ENCODE results near the gene CYSTM1. TPM values are rescaled to one million over a fixed set of nuclear protein-coding genes. Genes with fewer than 3 reads are reported as not detected.
A peak's percentile ranks its signal among the peaks of the same experiment; 100 is the strongest.

The CYSTM1 gene
- total RNA-seq, 4 donors from 2014 or later = 304 to 593 (median 336) TPM

- no peak overlapping the region for H3K27ac ChIP-seq
- H3K9me3 ChIP-seq = no peaks in the 10 kb centered on the region
- no peaks in the 10 kb centered on the region for H3K36me3 ChIP-seq
- H3K4me1 ChIP-seq = peaks cover 3% of the 10 kb centered on the region in 2 donors
- in situ Hi-C loops (cut with MboI; ENCODE audit: low sequenced_read_pairs in 4 of 4) = loop anchor here in 2 of 4 donors (10.0 kb wide), 2 partner anchors 185 to 385 kb away; no protein-coding TSS in a partner anchor
- intact Hi-C loops (cut with DNase I; ENCODE audit: low total_unique reads) = no loop called here
- no peak for DNase-seq
- no peak for ATAC-seq
- TF ChIP-seq POLR2A (IDR thresholded peaks at IDR 0.05) = no peak
- TF ChIP-seq, protein P1, sequence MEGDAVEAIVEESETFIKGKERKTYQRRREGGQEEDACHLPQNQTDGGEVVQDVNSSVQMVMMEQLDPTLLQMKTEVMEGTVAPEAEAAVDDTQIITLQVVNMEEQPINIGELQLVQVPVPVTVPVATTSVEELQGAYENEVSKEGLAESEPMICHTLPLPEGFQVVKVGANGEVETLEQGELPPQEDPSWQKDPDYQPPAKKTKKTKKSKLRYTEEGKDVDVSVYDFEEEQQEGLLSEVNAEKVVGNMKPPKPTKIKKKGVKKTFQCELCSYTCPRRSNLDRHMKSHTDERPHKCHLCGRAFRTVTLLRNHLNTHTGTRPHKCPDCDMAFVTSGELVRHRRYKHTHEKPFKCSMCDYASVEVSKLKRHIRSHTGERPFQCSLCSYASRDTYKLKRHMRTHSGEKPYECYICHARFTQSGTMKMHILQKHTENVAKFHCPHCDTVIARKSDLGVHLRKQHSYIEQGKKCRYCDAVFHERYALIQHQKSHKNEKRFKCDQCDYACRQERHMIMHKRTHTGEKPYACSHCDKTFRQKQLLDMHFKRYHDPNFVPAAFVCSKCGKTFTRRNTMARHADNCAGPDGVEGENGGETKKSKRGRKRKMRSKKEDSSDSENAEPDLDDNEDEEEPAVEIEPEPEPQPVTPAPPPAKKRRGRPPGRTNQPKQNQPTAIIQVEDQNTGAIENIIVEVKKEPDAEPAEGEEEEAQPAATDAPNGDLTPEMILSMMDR (IDR thresholded peaks at IDR 0.05 in 4 of 5, conservative IDR thresholded peaks at IDR 0.05 in 1 of 5) = peak in 1 of 5 experiments; percentile 30
- no peaks in the 10 kb centered on the region for H3K27me3 ChIP-seq
- no peak overlapping the region for H3K4me3 ChIP-seq
Observed at GRCh38 chr5:140169410-140169809, 5.6 kb upstream of the CYSTM1 start.

GRCh38 chr5:140172483-140172882, 2.5 kb upstream of the CYSTM1 start:
- Histone ChIP-seq H3K9me3 (no peaks in the 10 kb centered on the region), H3K4me1 (peaks cover 16 to 17% of the 10 kb centered on the region in 2 donors), H3K36me3 (no peaks in the 10 kb centered on the region), H3K27ac (no peak overlapping the region), H3K27me3 (no peaks in the 10 kb centered on the region), H3K4me3 (no peak overlapping the region)
- TF ChIP-seq, protein P1 (IDR thresholded peaks at IDR 0.05 in 4 of 5, conservative IDR thresholded peaks at IDR 0.05 in 1 of 5) = no peak
- no peak for TF ChIP-seq POLR2A (IDR thresholded peaks at IDR 0.05)
- no peak for DNase-seq
- no peak for ATAC-seq
- in situ Hi-C loops (cut with MboI; ENCODE audit: low sequenced_read_pairs in 4 of 4) = loop anchor here in 1 of 4 donors (5.0 kb wide), 1 partner anchor 180 kb away; no protein-coding TSS in a partner anchor
- intact Hi-C loops (cut with DNase I; ENCODE audit: low total_unique reads) = loop anchor here (10.0 kb wide), 2 partner anchors 492 to 538 kb away; partner anchors contain the start of gene WDR55

DNA sequence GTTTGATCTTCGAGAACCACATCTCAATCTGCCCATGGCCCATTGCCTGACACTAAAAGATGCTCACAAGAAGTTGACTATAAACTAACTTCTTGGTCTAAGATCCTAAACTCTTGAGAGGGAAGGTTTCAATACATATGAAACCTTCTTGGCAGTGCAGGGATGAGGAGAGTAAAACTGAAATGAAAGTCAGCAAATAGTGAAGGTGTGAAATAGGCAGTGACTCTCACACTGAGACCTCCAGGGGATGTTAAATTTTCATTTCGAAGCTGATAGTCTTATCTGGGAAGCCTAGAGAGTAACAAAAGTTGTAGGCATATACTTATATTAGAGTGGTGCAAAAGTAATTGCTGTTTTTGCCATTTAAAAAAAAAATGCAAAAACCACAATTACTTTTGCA, 974 bp upstream of the CYSTM1 start:
- Histone ChIP-seq H3K27ac (peak overlapping the region; percentile 97 to 99 (median 98)), H3K4me1 (peaks cover 28 to 32% of the 10 kb centered on the region in 2 donors), H3K27me3 (no peaks in the 10 kb centered on the region), H3K36me3 (no peaks in the 10 kb centered on the region), H3K4me3 (no peak overlapping the region), H3K9me3 (no peaks in the 10 kb centered on the region)
- TF ChIP-seq, protein P1 (IDR thresholded peaks at IDR 0.05 in 4 of 5, conservative IDR thresholded peaks at IDR 0.05 in 1 of 5) = no peak
- no peak for TF ChIP-seq POLR2A (IDR thresholded peaks at IDR 0.05)
- DNase-seq = no peak
- ATAC-seq = no peak
- intact Hi-C loops (cut with DNase I; ENCODE audit: low total_unique reads) = loop anchor here (2.0 to 10.0 kb wide), 4 partner anchors 65 to 539 kb away; partner anchors contain the start of genes HBEGF and WDR55
- in situ Hi-C loops (cut with MboI; ENCODE audit: low sequenced_read_pairs in 4 of 4) = loop anchor here in 1 of 4 donors (5.0 kb wide), 1 partner anchor 178 kb away; no protein-coding TSS in a partner anchor

DNA sequence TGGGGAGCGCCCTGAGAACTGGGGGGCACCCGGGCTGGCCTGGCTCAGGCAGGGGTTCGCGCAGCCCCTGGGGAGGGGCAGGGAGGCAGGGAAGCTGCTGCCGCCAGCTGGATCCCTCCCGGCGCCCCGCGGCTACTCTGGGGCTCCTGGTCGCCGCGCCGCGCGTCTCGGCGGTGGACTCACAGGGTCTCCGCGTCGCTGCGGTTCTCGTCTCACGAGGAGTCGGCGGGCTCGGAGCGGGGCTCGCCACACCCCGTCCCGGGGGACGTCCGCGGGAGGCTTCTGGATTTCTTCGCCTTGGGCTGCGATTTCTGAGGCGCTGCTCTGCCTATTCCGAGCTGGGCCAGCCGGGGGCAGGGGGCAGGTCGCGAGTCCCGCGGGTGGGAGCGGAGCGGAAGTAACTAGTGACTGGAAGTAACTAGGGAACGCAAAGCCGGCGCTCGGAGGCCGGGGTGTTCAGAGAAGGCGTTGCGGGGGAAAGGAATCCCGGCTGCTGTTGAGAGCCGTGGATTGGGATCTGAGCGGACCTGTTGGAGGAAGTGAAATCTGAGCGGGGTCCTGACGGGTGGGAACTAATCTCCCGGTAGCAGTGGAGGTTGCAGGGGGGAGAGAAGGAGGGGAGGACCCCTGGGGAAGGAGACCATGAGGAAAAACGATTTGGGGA, 511 bp downstream of the CYSTM1 start:
- H3K36me3 ChIP-seq = no peaks in the 10 kb centered on the region
- no peaks in the 10 kb centered on the region for H3K27me3 ChIP-seq
- H3K9me3 ChIP-seq = no peaks in the 10 kb centered on the region
- DNase-seq (peak; percentile 55 to 79), ATAC-seq (peak; percentile 34 to 40)
- peaks cover 43 to 45% of the 10 kb centered on the region in 2 donors for H3K4me1 ChIP-seq
- in situ Hi-C loops (cut with MboI; ENCODE audit: low sequenced_read_pairs in 4 of 4) (no loop called here), intact Hi-C loops (cut with DNase I; ENCODE audit: low total_unique reads) (loop anchor here (2.0 to 10.0 kb wide), 5 partner anchors 67 to 541 kb away; partner anchors contain the start of genes HBEGF and WDR55)
- peak overlapping the region; percentile 97 to 99 (median 98) for H3K27ac ChIP-seq
- peak overlapping the region; percentile 87 to 98 (median 88) for H3K4me3 ChIP-seq
- TF ChIP-seq, protein P1 (IDR thresholded peaks at IDR 0.05 in 4 of 5, conservative IDR thresholded peaks at IDR 0.05 in 1 of 5) = peak in 2 of 5 experiments; percentile 18 to 50
- no peak for TF ChIP-seq POLR2A (IDR thresholded peaks at IDR 0.05)
